Limb (tissue), 2 donors: ENCODE measurements around the gene GPR85.
"Not testable (repeated sequence)": the region's sequence is repeated elsewhere in the genome, so short reads cannot be mapped to it uniquely, and the experiment has no call there.

ENCODE experiments used
- DNase-seq, 2 donors: peaks; one replicate each; pipeline ENCODE4 v3.0.0-alpha.2; 2016; ENCODE audit errors: extremely low spot score in 2 of 2

Gene GPR85

GRCh38 chr7:113084496-113085172 lies 2.0 kb downstream of the GPR85 start:
- DNase-seq = no peak

GRCh38 chr7:113083816-113084495 lies 2.7 kb downstream of the GPR85 start:
- DNase-seq = no peak

- peak; percentile 24 to 38 for DNase-seq
Measured at GRCh38 chr7:113083132-113083815, 3.4 kb downstream of the GPR85 start.

- no peak for DNase-seq
Measured at GRCh38 chr7:113078331-113078730, 8.3 kb downstream of the GPR85 start.

- DNase-seq = no peak
Measured at GRCh38 chr7:113076703-113077102, 9.9 kb downstream of the GPR85 start.

GRCh38 chr7:113071465-113071864 lies 15.2 kb downstream of the GPR85 start:
- DNase-seq = no peak

- no peak for DNase-seq
Measured at GRCh38 chr7:113062499-113062898, 24.1 kb downstream of the GPR85 start.

- DNase-seq = no peak
Measured at GRCh38 chr7:113060100-113060499, 26.5 kb downstream of the GPR85 start.

GRCh38 chr7:113054938-113055337 lies 31.7 kb downstream of the GPR85 start:
- DNase-seq = no peak

GRCh38 chr7:113054272-113054671 lies 32.4 kb downstream of the GPR85 start:
- not testable (repeated sequence) for DNase-seq

GRCh38 chr7:113049221-113049620 lies 37.4 kb downstream of the GPR85 start:
- not testable (repeated sequence) for DNase-seq

GRCh38 chr7:113046453-113046852 lies 40.2 kb downstream of the GPR85 start:
- DNase-seq = no peak

- DNase-seq = no peak
Measured at GRCh38 chr7:113045379-113045778, 41.2 kb downstream of the GPR85 start.

- no peak for DNase-seq
Measured at GRCh38 chr7:113044394-113044793, 42.2 kb downstream of the GPR85 start.

GRCh38 chr7:113040849-113041248 lies 45.8 kb downstream of the GPR85 start:
- DNase-seq = no peak

GRCh38 chr7:113033959-113034358 lies 52.7 kb downstream of the GPR85 start:
- DNase-seq = no peak
